Glutamatergic neuron (in vitro differentiated cells): ENCODE measurements around the gene ERCC3. TPM values are rescaled to one million over a fixed set of nuclear protein-coding genes. Genes with fewer than 3 reads are reported as not detected.
"Not testable (repeated sequence)": the region's sequence is repeated elsewhere in the genome, so short reads cannot be mapped to it uniquely, and the experiment has no call there.

ENCODE experiments used
- DNase-seq: peaks from one replicate; pipeline ENCODE4 v3.0.0; 2022
- H3K27ac Mint-ChIP-seq: one replicate; pipeline ENCODE4 v1.8.0; 2020; ENCODE audit warnings: mild to moderate bottlenecking, mixed read lengths, inconsistent platforms; ENCODE audit not compliant: unreplicated experiment
- H3K27me3 Mint-ChIP-seq: one replicate; pipeline ENCODE4 v1.8.0; 2020; ENCODE audit warnings: mild to moderate bottlenecking, moderate library complexity, mixed read lengths, inconsistent platforms; ENCODE audit not compliant: unreplicated experiment
- H3K36me3 Mint-ChIP-seq: one replicate; pipeline ENCODE4 v1.8.0; 2020; ENCODE audit warnings: mild to moderate bottlenecking, mixed read lengths, inconsistent platforms; ENCODE audit not compliant: unreplicated experiment
- H3K4me1 Mint-ChIP-seq: one replicate; pipeline ENCODE4 v1.8.0; 2020; ENCODE audit warnings: mild to moderate bottlenecking, low read depth, mixed read lengths, inconsistent platforms; ENCODE audit not compliant: unreplicated experiment
- H3K4me3 Mint-ChIP-seq: one replicate; pipeline ENCODE4 v1.8.0; 2020; ENCODE audit warnings: mild to moderate bottlenecking, mixed read lengths, inconsistent platforms; ENCODE audit not compliant: unreplicated experiment
- H3K9me3 Mint-ChIP-seq: one replicate; pipeline ENCODE4 v1.8.0; 2020; ENCODE audit warnings: mild to moderate bottlenecking, moderate library complexity, mixed read lengths, inconsistent platforms; ENCODE audit not compliant: unreplicated experiment
- total RNA-seq: library from RNA; stranded (reverse); fragmentation: NEBNext Ultra II Directional; extraction: Animal tissue kit (Norgen Biotek cat#: 25700); gene quantifications from one replicate; pipeline ENCODE4 v1.2.1, GENCODE V29; 2021; ENCODE audit not compliant: unreplicated experiment
- TF ChIP-seq, protein P1 (sequence below): fragments of 200-600 bp; sonication (generic); IDR thresholded peaks from one replicate; pipeline ENCODE4 v1.5.0; 2021; ENCODE audit not compliant: partially characterized antibody, unreplicated experiment

ERCC3 gene
- total RNA-seq, 1 donor from 2014 or later, result 54.0 TPM

DNA sequence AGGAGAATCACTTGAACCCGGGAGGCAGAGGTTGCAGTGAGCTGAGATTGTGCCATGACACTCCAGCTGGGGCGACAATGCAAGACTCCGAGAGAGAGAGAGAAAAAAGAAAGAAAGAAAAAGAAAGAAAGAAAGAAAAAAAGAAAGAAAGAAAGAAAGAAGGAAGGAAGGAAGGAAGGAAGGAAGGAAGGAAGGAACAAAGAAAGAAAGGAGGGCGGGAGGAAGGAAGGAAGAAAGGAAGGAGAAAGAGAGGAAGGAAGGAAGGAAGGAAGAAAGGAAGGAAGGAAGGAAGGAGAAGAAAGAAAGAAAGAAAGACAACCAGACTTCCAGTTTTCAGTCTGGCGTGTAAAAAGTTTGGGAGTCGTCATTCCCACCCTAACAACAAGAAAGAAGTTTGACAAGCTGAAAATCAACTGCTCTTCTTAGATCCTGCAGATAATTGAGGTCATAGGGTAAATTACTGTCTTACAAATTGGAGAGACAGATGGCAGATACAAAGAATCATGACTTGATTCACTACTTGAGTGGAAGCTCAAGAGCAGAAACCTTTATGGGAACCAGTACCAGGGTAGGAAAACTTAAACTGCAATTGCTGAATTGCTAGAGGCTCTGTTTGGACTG is 58.8 kb downstream of the ERCC3 start:
- Mint-ChIP-seq H3K4me1 (no peaks in the 10 kb centered on the region), H3K27me3 (peaks cover 4% of the 10 kb centered on the region), H3K4me3 (no peak overlapping the region), H3K36me3 (peaks cover 11% of the 10 kb centered on the region), H3K9me3 (peaks cover 6% of the 10 kb centered on the region), H3K27ac (no peak overlapping the region)
- TF ChIP-seq, protein P1, sequence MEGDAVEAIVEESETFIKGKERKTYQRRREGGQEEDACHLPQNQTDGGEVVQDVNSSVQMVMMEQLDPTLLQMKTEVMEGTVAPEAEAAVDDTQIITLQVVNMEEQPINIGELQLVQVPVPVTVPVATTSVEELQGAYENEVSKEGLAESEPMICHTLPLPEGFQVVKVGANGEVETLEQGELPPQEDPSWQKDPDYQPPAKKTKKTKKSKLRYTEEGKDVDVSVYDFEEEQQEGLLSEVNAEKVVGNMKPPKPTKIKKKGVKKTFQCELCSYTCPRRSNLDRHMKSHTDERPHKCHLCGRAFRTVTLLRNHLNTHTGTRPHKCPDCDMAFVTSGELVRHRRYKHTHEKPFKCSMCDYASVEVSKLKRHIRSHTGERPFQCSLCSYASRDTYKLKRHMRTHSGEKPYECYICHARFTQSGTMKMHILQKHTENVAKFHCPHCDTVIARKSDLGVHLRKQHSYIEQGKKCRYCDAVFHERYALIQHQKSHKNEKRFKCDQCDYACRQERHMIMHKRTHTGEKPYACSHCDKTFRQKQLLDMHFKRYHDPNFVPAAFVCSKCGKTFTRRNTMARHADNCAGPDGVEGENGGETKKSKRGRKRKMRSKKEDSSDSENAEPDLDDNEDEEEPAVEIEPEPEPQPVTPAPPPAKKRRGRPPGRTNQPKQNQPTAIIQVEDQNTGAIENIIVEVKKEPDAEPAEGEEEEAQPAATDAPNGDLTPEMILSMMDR, result no peak
- no peak for DNase-seq

DNA sequence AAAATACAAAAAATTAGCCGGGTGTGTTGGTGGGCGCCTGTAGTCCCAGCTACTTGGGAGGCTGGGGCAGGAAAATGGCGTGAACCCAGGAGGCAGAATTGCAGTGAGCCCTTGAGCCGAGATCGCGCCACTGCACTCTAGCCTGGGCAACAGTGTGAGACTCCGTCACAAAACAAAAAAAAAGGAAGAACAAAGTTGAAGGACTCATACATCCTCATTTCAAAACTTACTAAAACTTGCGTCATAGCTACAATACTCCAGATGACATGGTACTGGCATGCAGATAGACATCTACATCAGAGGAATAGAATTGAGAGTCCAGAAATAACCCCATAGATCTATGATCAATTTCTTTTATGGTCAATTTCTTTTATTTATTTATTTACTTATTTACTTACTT is 60.2 kb downstream of the ERCC3 start:
- peaks cover 4% of the 10 kb centered on the region for H3K27me3 Mint-ChIP-seq
- H3K4me1 Mint-ChIP-seq, result no peaks in the 10 kb centered on the region
- peaks cover 4% of the 10 kb centered on the region for H3K9me3 Mint-ChIP-seq
- DNase-seq, result no peak
- H3K27ac Mint-ChIP-seq, result no peak overlapping the region
- no peak overlapping the region for H3K4me3 Mint-ChIP-seq
- TF ChIP-seq, protein P1, result no peak
- H3K36me3 Mint-ChIP-seq, result peaks cover 5% of the 10 kb centered on the region

DNA sequence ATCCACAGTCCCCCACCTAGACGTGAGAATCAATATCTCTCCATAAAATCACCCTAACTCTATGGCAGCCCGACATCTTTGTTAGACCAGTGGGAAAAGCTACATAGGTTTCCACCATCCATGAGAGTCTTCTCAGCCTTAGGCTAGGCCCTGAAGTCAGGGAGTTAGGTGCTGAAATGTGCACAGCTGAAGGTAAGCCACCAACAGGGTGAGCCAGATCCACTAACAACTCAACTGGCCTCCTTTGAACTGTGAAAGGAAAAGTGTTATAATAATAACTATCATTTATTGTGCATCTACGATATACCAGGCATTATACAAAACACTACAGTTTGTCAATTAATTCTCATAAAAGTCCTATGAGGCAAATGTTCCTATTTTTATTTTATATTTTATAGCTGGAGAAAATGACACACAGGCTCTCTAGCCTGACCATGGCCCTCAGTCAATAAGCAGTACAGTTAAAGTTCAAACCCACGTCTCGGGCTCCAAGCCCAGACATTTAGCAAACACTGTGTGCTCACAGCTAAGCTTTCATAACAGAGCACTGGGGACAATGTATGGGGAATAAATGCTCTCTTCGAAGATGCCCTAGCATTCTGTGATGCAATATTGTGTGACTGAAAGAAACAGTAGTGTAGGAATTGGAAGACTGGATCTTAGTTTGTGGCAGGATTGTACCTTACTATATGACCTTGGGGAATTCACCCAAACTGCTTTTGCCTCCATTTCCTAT is 62.6 kb downstream of the ERCC3 start:
- H3K27ac Mint-ChIP-seq, result no peak overlapping the region
- TF ChIP-seq, protein P1, result no peak

DNA sequence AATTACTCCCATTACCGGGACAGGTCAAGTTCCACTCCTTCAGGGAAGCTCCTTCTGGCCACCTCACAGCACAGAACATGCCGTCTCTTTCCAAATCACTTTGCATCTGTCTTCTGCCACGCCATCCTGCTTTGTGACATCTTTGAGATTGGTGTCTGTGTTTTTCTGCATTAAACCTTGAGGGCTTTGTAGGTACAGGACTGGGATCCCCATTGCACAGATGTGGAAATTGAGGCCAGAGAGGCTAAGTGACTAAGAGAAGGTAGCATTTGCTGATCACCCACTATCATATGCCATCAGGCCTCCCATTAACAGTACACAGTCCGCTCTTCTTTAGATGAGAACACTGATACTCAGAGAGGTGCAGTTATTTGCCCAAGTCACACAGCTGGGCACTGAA is 64.4 kb downstream of the ERCC3 start:
- no peak overlapping the region for H3K27ac Mint-ChIP-seq
- TF ChIP-seq, protein P1, result no peak
- no peaks in the 10 kb centered on the region for H3K4me1 Mint-ChIP-seq
- no peak overlapping the region for H3K4me3 Mint-ChIP-seq
- no peaks in the 10 kb centered on the region for H3K36me3 Mint-ChIP-seq
- H3K27me3 Mint-ChIP-seq, result peaks cover 2% of the 10 kb centered on the region
- H3K9me3 Mint-ChIP-seq, result no peaks in the 10 kb centered on the region
- DNase-seq, result no peak

More for the DNA sequence above, 62.6 kb downstream of the ERCC3 start:
- no peaks in the 10 kb centered on the region for H3K9me3 Mint-ChIP-seq
- DNase-seq, result no peak
- H3K4me1 Mint-ChIP-seq, result no peaks in the 10 kb centered on the region
- no peaks in the 10 kb centered on the region for H3K36me3 Mint-ChIP-seq
- peaks cover 2% of the 10 kb centered on the region for H3K27me3 Mint-ChIP-seq
- H3K4me3 Mint-ChIP-seq, result no peak overlapping the region

DNA sequence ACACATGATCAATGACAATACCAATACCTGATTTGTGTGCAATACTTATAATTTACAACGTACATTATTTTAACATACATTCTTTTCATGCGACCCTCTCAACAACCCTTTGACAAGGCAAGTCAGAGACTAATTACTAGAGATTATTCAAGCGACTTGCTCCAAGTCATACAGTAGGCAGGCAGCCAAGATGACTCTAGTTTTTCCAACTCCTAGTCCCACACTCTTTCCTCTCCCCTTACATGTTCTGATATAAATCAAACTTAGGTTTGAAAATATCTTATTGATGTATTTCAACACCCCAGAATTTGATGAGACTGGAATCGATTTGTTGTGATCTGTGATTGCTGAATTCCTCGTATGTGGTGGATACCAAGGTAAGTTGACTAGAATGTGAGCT is 65.8 kb downstream of the ERCC3 start:
- DNase-seq, result no peak
- Mint-ChIP-seq H3K9me3 (no peaks in the 10 kb centered on the region), H3K4me3 (no peak overlapping the region), H3K27ac (no peak overlapping the region), H3K36me3 (no peaks in the 10 kb centered on the region), H3K4me1 (no peaks in the 10 kb centered on the region), H3K27me3 (peaks cover 2% of the 10 kb centered on the region)
- TF ChIP-seq, protein P1, result no peak

DNA sequence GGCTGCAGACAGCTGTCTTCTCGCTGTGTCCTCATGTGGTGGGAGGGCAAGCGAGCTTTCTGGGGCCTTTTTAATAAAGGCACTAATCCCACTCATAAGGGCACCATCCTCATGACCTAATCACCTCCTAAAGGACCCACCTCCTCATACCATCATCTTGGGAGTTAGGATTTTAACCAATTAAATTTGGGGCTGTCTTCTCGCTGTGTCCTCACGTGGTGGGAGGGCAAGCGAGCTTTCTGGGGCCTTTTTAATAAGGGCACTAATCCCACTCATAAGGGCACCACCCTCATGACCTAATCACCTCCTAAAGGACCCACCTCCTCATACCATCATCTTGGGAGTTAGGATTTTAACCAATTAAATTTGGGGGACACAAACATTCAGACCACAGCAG is 66.7 kb downstream of the ERCC3 start:
- DNase-seq, H3K27me3 Mint-ChIP-seq, H3K4me3 Mint-ChIP-seq, H3K27ac Mint-ChIP-seq, H3K36me3 Mint-ChIP-seq, H3K9me3 Mint-ChIP-seq, H3K4me1 Mint-ChIP-seq: not testable (repeated sequence)
